Right lobe of liver (tissue), 6 donors: ENCODE results near the gene CCDC61. TPM values are rescaled to one million over a fixed set of nuclear protein-coding genes. Genes with fewer than 3 reads are reported as not detected.
A peak's percentile ranks its signal among the peaks of the same experiment; 100 is the strongest.

Experiments
- ATAC-seq, 4 donors: fragments of 200-7000 bp; cut with Tn5 transposase; one replicate each; pipeline ENCODE4 v1.9.1; 2020; ENCODE audit warnings: mild to moderate bottlenecking in 4 of 4, moderate library complexity in 4 of 4
- DNase-seq, 3 donors: peaks; one replicate each; pipeline ENCODE4 v3.0.0-alpha.2; 2020
- H3K27ac ChIP-seq, 3 donors: fragments of 200-600 bp; one replicate each; pipeline ENCODE4 v1.8.0; 2022
- H3K27me3 ChIP-seq, 2 donors: fragments of 200-600 bp; one replicate each; pipeline ENCODE4 v1.8.0; 2022
- H3K36me3 ChIP-seq, 4 donors: fragments of 200-600 bp; sonication (generic) in 1 of 4; one replicate each; pipeline versions ENCODE4 v1.5.1 to v1.8.0; 2017 to 2022; ENCODE audit warnings: control low read depth in 1 of 4
- H3K4me1 ChIP-seq, 4 donors: fragments of 200-600 bp; sonication (generic) in 1 of 4; one replicate each; pipeline versions ENCODE4 v1.5.1 to v1.8.0; 2017 to 2022; ENCODE audit warnings: control low read depth in 1 of 4
- H3K4me3 ChIP-seq, 3 donors: fragments of 200-600 bp; one replicate each; pipeline ENCODE4 v1.8.0; 2022
- H3K9me3 ChIP-seq, 4 donors: fragments of 200-600 bp; sonication (generic) in 1 of 4; one replicate each; pipeline versions ENCODE4 v1.5.1 to v1.8.0; 2017 to 2022; ENCODE audit warnings: control low read depth in 1 of 4
- CTCF ChIP-seq, 4 donors: fragments of 200-600 bp in 3 of 4; fragments of 450-650 bp in 1 of 4; IDR thresholded peaks; one replicate each; pipeline versions ENCODE4 v1.5.1 to v1.8.0; 2016 to 2022; ENCODE audit warnings: antibody characterized with exemption in 4 of 4, mild to moderate bottlenecking in 2 of 4
- POLR2A ChIP-seq: fragments of 450-650 bp; IDR thresholded peaks from one replicate; pipeline ENCODE4 v1.6.1; 2017; ENCODE audit warnings: antibody characterized with exemption, mild to moderate bottlenecking
- WGBS: methylation state at CpG from one replicate; pipeline ENCODE4 v1.1.6; 2018; ENCODE audit warnings: low coverage, low lambda C conversion rate; ENCODE audit not compliant: insufficient coverage; ENCODE audit errors: missing lambda C conversion rate; 5-methylcytosine and 5-hydroxymethylcytosine counted together
- intact Hi-C, 2 donors: fragments of 100-400 bp; cut with DNase I; formaldehyde crosslinking; loops; one replicate each; pipeline versions ENCODE4 v1.11.2 to v1.14.1; 2022
- total RNA-seq, 6 experiments: library from RNA; depleted of rRNA in 2 of 6; stranded (reverse); fragments of >200 nt in 2 of 6; fragmentation: NEBNext Ultra II Directional in 3 of 6; extraction: Animal tissue kit (Norgen Biotek cat#: 25700) in 3 of 6; gene quantifications; one replicate each; pipeline versions ENCODE4 v1.1.0 to v1.2.4, GENCODE V29; 2016 to 2023
- donor health status: DM: no; HTN: yes; CAD: no.
- donor health status: DM: no; HTN: no; CAD: no.
- donor health status: DM: no; HTN: no; CAD: no.
- donor health status: DM: no; HTN: yes; CAD: no.
- donor health status: DM: no; HTN: yes; CAD: no.

CCDC61 gene
- total RNA-seq, 6 experiments from 2014 or later: 5.8 to 9.7 (median 8.1) TPM

DNA sequence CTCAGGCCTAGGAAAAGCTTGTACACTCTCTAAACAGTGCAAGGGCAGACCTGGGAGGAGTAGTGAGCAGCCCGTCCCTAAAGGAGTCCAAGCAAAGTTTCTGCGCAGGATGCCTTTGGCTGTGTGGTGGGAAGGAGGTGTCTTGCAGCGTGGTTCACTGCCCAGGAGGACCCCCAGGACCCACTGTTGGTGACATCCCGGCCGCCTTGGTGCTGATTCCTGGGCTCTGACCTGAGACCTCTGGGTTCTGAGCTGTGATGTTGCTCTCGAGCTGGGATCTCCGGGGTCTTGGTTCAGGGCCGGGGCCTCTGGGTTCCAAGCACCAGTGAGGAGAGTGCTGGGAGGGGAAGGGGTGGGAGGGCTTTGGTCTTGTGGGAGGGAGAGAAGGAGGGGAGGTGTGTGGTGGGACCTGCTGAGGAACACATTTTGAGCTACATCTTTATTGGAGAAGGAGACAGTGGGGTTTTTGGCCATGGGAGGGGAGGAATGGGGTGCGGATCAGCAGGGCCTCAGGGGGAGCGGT lies 23.5 kb downstream of the CCDC61 start:
- no peak for TF ChIP-seq POLR2A
- intact Hi-C loops: loop anchor here in 1 of 2 donors (10.0 kb wide), 1 partner anchor 194 kb away; no protein-coding TSS in a partner anchor
- Histone ChIP-seq H3K27ac (no peak overlapping the region), H3K9me3 (no peaks in the 10 kb centered on the region), H3K27me3 (peaks cover 0 to 11% of the 10 kb centered on the region in 2 donors), H3K4me1 (peaks cover 0 to 21% (median 0%) of the 10 kb centered on the region in 4 donors), H3K4me3 (no peak overlapping the region), H3K36me3 (no peaks in the 10 kb centered on the region)
- ATAC-seq (no peak), DNase-seq (peak in 1 of 3 donors; percentile 44)
- 96% methylated on average over 3 of the region's 10 CpGs for WGBS

- intact Hi-C loops: loop anchor here in 1 of 2 donors (10.0 kb wide), 1 partner anchor 194 kb away; no protein-coding TSS in a partner anchor
- DNase-seq: peak in 1 of 3 donors; percentile 45
- Histone ChIP-seq H3K27ac (no peak overlapping the region), H3K27me3 (peaks cover 0 to 7% of the 10 kb centered on the region in 2 donors), H3K36me3 (no peaks in the 10 kb centered on the region), H3K4me1 (peaks cover 0 to 21% (median 0%) of the 10 kb centered on the region in 4 donors), H3K4me3 (no peak overlapping the region), H3K9me3 (no peaks in the 10 kb centered on the region)
- no peak for ATAC-seq
- WGBS: 100% methylated on average over 3 of the region's 13 CpGs
- no peak for TF ChIP-seq CTCF (IDR thresholded peaks at IDR 0.05)
- TF ChIP-seq POLR2A: no peak
Measured at GRCh38 chr19:46019270-46019669, 24.0 kb downstream of the CCDC61 start.

- Histone ChIP-seq H3K27me3 (peaks cover 0 to 6% of the 10 kb centered on the region in 2 donors), H3K9me3 (no peaks in the 10 kb centered on the region), H3K27ac (no peak overlapping the region), H3K4me1 (peaks cover 0 to 7% (median 0%) of the 10 kb centered on the region in 4 donors), H3K4me3 (no peak overlapping the region), H3K36me3 (no peaks in the 10 kb centered on the region)
- DNase-seq: no peak
- ATAC-seq: no peak
- TF ChIP-seq POLR2A (no peak), CTCF (IDR thresholded peaks at IDR 0.05) (no peak)
- intact Hi-C loops: loop anchor here in 1 of 2 donors (10.0 kb wide), 1 partner anchor 54 kb away; no protein-coding TSS in a partner anchor
- WGBS: 75% methylated on average over 4 of the region's 7 CpGs
Measured at GRCh38 chr19:46020819-46021125, 25.5 kb downstream of the CCDC61 start.

DNA sequence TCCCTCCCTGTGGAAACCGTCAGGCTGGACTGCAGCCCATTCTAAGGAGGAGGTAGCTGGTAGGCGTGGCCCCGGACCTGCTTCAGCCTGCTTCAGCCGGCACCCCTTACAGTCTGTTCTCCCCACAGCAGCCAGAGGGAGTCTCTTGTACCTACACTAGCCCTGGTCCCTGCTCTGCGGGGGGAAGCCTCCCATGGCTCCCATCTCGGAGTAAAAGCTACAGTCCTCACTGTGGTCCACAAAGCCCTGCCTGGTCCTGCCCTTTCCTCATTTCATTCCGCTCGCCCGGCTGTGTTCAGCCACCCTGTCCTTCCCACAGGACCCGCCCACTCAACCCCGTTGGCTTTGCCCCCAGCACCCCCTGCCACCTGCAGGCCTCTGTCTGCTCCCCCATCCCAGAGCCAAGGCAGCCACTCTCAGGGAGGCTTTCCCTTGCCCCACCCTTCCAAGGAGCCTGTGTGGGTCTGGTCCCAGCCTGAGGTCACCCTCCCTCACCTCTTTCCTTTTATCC lies 26.3 kb downstream of the CCDC61 start:
- Histone ChIP-seq H3K27ac (no peak overlapping the region), H3K4me1 (no peaks in the 10 kb centered on the region), H3K9me3 (no peaks in the 10 kb centered on the region), H3K36me3 (no peaks in the 10 kb centered on the region), H3K4me3 (no peak overlapping the region), H3K27me3 (peaks cover 0 to 6% of the 10 kb centered on the region in 2 donors)
- intact Hi-C loops: loop anchor here in 1 of 2 donors (10.0 kb wide), 1 partner anchor 53 kb away; no protein-coding TSS in a partner anchor
- WGBS: 0% methylated on average over 1 of the region's 11 CpGs
- no peak for ATAC-seq
- DNase-seq: peak in 1 of 3 donors; percentile 52
- no peak for TF ChIP-seq CTCF (IDR thresholded peaks at IDR 0.05)
- TF ChIP-seq POLR2A: no peak

DNA sequence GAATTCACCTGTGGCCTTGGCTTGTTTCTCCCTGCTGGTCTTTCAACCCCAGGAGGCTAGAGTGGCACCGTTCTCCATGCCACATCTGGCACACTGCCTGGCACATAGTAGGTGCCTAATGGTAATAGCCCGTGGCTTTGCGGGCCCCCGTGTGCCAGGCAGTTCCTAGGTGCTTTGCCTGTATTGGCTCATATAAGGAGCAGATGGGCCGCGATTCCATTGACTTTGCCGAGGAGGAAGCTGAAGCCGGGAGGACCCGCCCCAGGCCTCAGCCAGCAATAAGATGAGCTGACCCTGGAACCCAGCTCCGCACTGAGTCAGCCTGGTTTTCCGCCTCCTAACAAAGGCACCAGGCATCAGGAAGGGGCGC lies 26.8 kb downstream of the CCDC61 start:
- Histone ChIP-seq H3K9me3 (no peaks in the 10 kb centered on the region), H3K36me3 (no peaks in the 10 kb centered on the region), H3K4me3 (no peak overlapping the region), H3K27me3 (peaks cover 0 to 6% of the 10 kb centered on the region in 2 donors), H3K4me1 (no peaks in the 10 kb centered on the region), H3K27ac (no peak overlapping the region)
- 49% methylated on average over 9 of the region's 12 CpGs for whole genome bisulfite sequencing
- TF ChIP-seq POLR2A (no peak), CTCF (IDR thresholded peaks at IDR 0.05) (no peak)
- DNase-seq: peak in 1 of 3 donors; percentile 53
- intact Hi-C loops: loop anchor here in 1 of 2 donors (10.0 kb wide), 1 partner anchor 53 kb away; no protein-coding TSS in a partner anchor
- no peak for ATAC-seq
